Omental fat pad (tissue), 4 donors: ENCODE results near the gene SNX30. TPM values are rescaled to one million over a fixed set of nuclear protein-coding genes. Genes with fewer than 3 reads are reported as not detected.

Source experiments
- ATAC-seq: fragments of 150-250 bp; one replicate; pipeline ENCODE4 v1.9.1; 2016; ENCODE audit warnings: mild to moderate bottlenecking, moderate library complexity; ENCODE audit not compliant: low FRiP score
- DNase-seq: peaks from one replicate; pipeline ENCODE4 v3.0.0-alpha.2; 2019; ENCODE audit warnings: low spot score
- CTCF ChIP-seq, 3 donors: fragments of 450-650 bp; IDR thresholded peaks; one replicate each; pipeline ENCODE4 v1.5.1; 2016 to 2017; ENCODE audit warnings: antibody characterized with exemption in 3 of 3, mild to moderate bottlenecking in 3 of 3, moderate library complexity in 2 of 3
- total RNA-seq, 4 donors: library from RNA; depleted of rRNA; stranded (reverse); fragments of >200 nt; gene quantifications; one replicate each; pipeline ENCODE4 v1.1.0, GENCODE V29; 2016

Gene SNX30
- total RNA-seq, 4 donors from 2014 or later = 8.9 to 27.5 (median 11.6) TPM

GRCh38 chr9:112846528-112847488 lies 96.2 kb downstream of the SNX30 start:
- TF ChIP-seq CTCF (IDR thresholded peaks at IDR 0.05) = no peak
- ATAC-seq (no peak), DNase-seq (no peak)

GRCh38 chr9:112848316-112849151 lies 98.0 kb downstream of the SNX30 start:
- TF ChIP-seq CTCF (IDR thresholded peaks at IDR 0.05) = no peak
- DNase-seq (no peak), ATAC-seq (no peak)

- no peak for TF ChIP-seq CTCF (IDR thresholded peaks at IDR 0.05)
- no peak for ATAC-seq
These were observed 98.9 kb downstream of the SNX30 start for GRCh38 chr9:112849363-112849922.

GRCh38 chr9:112850840-112851239 lies 100.3 kb downstream of the SNX30 start:
- no peak for DNase-seq
- TF ChIP-seq CTCF (IDR thresholded peaks at IDR 0.05) = no peak
- no peak for ATAC-seq

More at GRCh38 chr9:112849363-112849922, 98.9 kb downstream of the SNX30 start:
- no peak for DNase-seq

GRCh38 chr9:112852741-112853504 lies 102.4 kb downstream of the SNX30 start:
- TF ChIP-seq CTCF (IDR thresholded peaks at IDR 0.05) = no peak
- DNase-seq (no peak), ATAC-seq (no peak)

GRCh38 chr9:112853882-112854585 lies 103.5 kb downstream of the SNX30 start:
- DNase-seq (no peak), ATAC-seq (no peak)
- no peak for TF ChIP-seq CTCF (IDR thresholded peaks at IDR 0.05)
